Thyroid gland (tissue), 4 donors: ENCODE measurements around the gene PHKG2.

ENCODE experiments used
- POLR2A ChIP-seq, 2 donors: fragments of 450-650 bp; IDR thresholded peaks; one replicate each; pipeline ENCODE4 v1.6.1; 2017; ENCODE audit warnings: antibody characterized with exemption in 2 of 2, mild to moderate bottlenecking in 2 of 2, moderate library complexity in 1 of 2
- TF ChIP-seq, protein P1 (sequence below), 6 experiments: fragments of 200-600 bp in 3 of 6; fragments of 450-650 bp in 3 of 6; sonication (generic) in 3 of 6; IDR thresholded peaks; one replicate each; pipeline ENCODE4 v1.5.1; 2016 to 2019; ENCODE audit warnings: antibody characterized with exemption in 6 of 6, mild to moderate bottlenecking in 2 of 6, inconsistent platforms in 1 of 6, moderate library complexity in 1 of 6

DNA sequence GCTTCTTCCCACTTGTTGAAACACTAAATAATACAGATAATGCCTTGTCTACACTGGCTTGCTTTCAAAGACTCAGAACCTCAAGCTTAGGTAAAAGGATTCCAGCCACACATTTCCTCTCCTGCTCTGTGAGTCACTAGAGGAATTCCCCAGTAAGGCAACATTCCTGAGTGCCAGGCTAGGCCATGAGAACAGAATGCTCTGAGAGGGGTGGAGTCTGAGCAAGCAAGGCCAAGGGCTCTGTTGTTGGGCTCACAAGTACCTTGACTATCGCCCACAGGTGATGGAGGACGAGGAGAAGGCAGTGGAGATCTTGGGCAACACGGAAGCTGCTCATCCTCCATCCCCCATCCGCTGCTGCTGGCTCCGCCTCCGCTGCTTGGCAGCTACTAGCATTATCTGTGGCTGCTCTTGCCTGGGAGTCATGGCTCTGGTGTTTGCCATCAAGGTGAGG is 6.7 kb upstream of the PHKG2 start:
- TF ChIP-seq, protein P1, sequence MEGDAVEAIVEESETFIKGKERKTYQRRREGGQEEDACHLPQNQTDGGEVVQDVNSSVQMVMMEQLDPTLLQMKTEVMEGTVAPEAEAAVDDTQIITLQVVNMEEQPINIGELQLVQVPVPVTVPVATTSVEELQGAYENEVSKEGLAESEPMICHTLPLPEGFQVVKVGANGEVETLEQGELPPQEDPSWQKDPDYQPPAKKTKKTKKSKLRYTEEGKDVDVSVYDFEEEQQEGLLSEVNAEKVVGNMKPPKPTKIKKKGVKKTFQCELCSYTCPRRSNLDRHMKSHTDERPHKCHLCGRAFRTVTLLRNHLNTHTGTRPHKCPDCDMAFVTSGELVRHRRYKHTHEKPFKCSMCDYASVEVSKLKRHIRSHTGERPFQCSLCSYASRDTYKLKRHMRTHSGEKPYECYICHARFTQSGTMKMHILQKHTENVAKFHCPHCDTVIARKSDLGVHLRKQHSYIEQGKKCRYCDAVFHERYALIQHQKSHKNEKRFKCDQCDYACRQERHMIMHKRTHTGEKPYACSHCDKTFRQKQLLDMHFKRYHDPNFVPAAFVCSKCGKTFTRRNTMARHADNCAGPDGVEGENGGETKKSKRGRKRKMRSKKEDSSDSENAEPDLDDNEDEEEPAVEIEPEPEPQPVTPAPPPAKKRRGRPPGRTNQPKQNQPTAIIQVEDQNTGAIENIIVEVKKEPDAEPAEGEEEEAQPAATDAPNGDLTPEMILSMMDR (IDR thresholded peaks at IDR 0.05) = peak in 1 of 6 experiments; percentile 8
- TF ChIP-seq POLR2A (IDR thresholded peaks at IDR 0.05) = peak in 1 of 2 donors; percentile 71
